Stomach (tissue), 9 donors: ENCODE measurements around the gene EMC1. TPM values are rescaled to one million over a fixed set of nuclear protein-coding genes. Genes with fewer than 3 reads are reported as not detected.
"Not testable (repeated sequence)": the region's sequence is repeated elsewhere in the genome, so short reads cannot be mapped to it uniquely, and the experiment has no call there.

Experiments used
- DNase-seq, 2 donors: peaks; one replicate each; pipeline versions ENCODE4 v3.0.0 to v3.0.0-alpha.2; 2013 to 2019
- H3K27ac ChIP-seq, 5 donors: fragments of 200-600 bp in 4 of 5; sonication (generic) in 4 of 5; one replicate each; pipeline ENCODE4 v1.5.1; 2013 to 2019; ENCODE audit warnings: mild to moderate bottlenecking in 1 of 5, moderate library complexity in 1 of 5
- H3K27me3 ChIP-seq, 3 donors: fragments of 200-600 bp; sonication (generic); one replicate each; pipeline ENCODE4 v1.5.1; 2017 to 2019; ENCODE audit warnings: mixed run types in 1 of 3
- H3K36me3 ChIP-seq, 4 donors: fragments of 200-600 bp; sonication (generic); 1 replicate in 3 of 4; 2 replicates in 1 of 4; pipeline ENCODE4 v1.5.1; 2016 to 2019
- H3K4me1 ChIP-seq, 4 donors: fragments of 200-600 bp; sonication (generic); one replicate each; pipeline ENCODE4 v1.5.1; 2016 to 2019
- H3K4me3 ChIP-seq, 4 donors: fragments of 200-600 bp; sonication (generic) in 3 of 4; one replicate each; pipeline ENCODE4 v1.5.1; 2016 to 2019; ENCODE audit warnings: mild to moderate bottlenecking in 1 of 4
- H3K9me3 ChIP-seq, 4 donors: fragments of 200-600 bp; sonication (generic); one replicate each; pipeline ENCODE4 v1.5.1; 2016 to 2019
- CTCF ChIP-seq, 7 experiments: fragments of 450-650 bp in 4 of 7; fragments of 200-600 bp in 3 of 7; sonication (generic) in 3 of 7; IDR thresholded peaks; one replicate each; pipeline ENCODE4 v1.5.1; 2016 to 2019; ENCODE audit warnings: antibody characterized with exemption in 7 of 7, control low read depth in 2 of 7, mild to moderate bottlenecking in 1 of 7
- EP300 ChIP-seq: sonication (generic); formaldehyde crosslinking; IDR thresholded peaks from one replicate; pipeline ENCODE4 v1.6.1; 2017; ENCODE audit warnings: antibody characterized with exemption
- POLR2A ChIP-seq, 4 donors: fragments of 450-650 bp; IDR thresholded peaks; one replicate each; pipeline ENCODE4 v1.6.1; 2016; ENCODE audit warnings: antibody characterized with exemption in 4 of 4, control low read depth in 2 of 4, mild to moderate bottlenecking in 1 of 4, moderate library complexity in 1 of 4
- POLR2AphosphoS5 ChIP-seq, 3 donors: sonication (generic); formaldehyde crosslinking; IDR thresholded peaks; one replicate each; pipeline ENCODE4 v1.6.1; 2016; ENCODE audit warnings: antibody characterized with exemption in 3 of 3
- WGBS, 5 donors: extraction: QIAGEN DNeasy Blood & Tissue Kit in 3 of 5; methylation state at CpG; one replicate each; pipeline versions ENCODE4 v1.1.5 to v1.1.7; 2013 to 2018; 5-methylcytosine and 5-hydroxymethylcytosine counted together
- intact Hi-C: fragments of 100-400 bp; cut with DNase I; formaldehyde crosslinking; loops from one replicate; pipeline ENCODE4 v1.15.1; 2023; ENCODE audit warnings: low total_unique reads
- polyA plus RNA-seq, 3 donors: library from polyadenylated mRNA; stranded (reverse); fragments of 200-250 nt; gene quantifications; one replicate each; pipeline ENCODE4 v1.2.3, GENCODE V29; 2013
- total RNA-seq, 5 donors: library from RNA; depleted of rRNA; stranded (reverse); fragments of >200 nt; gene quantifications; one replicate each; pipeline versions ENCODE4 v1.1.0 to v1.2.3, GENCODE V29; 2014 to 2016
- donor health status: healthy with polysubstance abuse.
- donor health status: Bipolar disorder and iron deficiency.
- donor health status: healthy.

The EMC1 gene
- total and polyA plus RNA-seq, 8 donors, result 4.5 to 94.1 (median 34.4) TPM

- H3K36me3 ChIP-seq, result peaks cover 59 to 100% (median 100%) of the 10 kb centered on the region in 4 donors
- peaks cover 0 to 8% (median 0%) of the 10 kb centered on the region in 4 donors for H3K4me1 ChIP-seq
- H3K27me3 ChIP-seq, result no peaks in the 10 kb centered on the region
- no peak overlapping the region for H3K27ac ChIP-seq
- H3K4me3 ChIP-seq, result no peak overlapping the region
- DNase-seq, result no peak
- 78 to 89% (median 83%) methylated on average over 2 of the region's 2 CpGs for WGBS, 5 donors
- TF ChIP-seq POLR2A (IDR thresholded peaks at IDR 0.05), result no peak
- TF ChIP-seq POLR2AphosphoS5 (IDR thresholded peaks at IDR 0.05), result no peak
- no peak for TF ChIP-seq EP300
- TF ChIP-seq CTCF (IDR thresholded peaks at IDR 0.05), result no peak
- intact Hi-C loops, result no loop called here
- H3K9me3 ChIP-seq, result no peaks in the 10 kb centered on the region
These were observed 65.3 kb downstream of the EMC1 start for GRCh38 chr1:19186001-19186400.

- Histone ChIP-seq H3K4me3 (no peak overlapping the region), H3K27me3 (no peaks in the 10 kb centered on the region), H3K36me3 (peaks cover 68 to 99% (median 98%) of the 10 kb centered on the region in 4 donors), H3K27ac (no peak overlapping the region), H3K4me1 (no peaks in the 10 kb centered on the region), H3K9me3 (no peaks in the 10 kb centered on the region)
- DNase-seq, result no peak
- intact Hi-C loops, result no loop called here
- WGBS, 5 donors, result 96 to 100% (median 98%) methylated on average over 5 of the region's 5 CpGs
- TF ChIP-seq POLR2AphosphoS5 (IDR thresholded peaks at IDR 0.05), result no peak
- TF ChIP-seq POLR2A (IDR thresholded peaks at IDR 0.05), result no peak
- TF ChIP-seq EP300, result no peak
- no peak for TF ChIP-seq CTCF (IDR thresholded peaks at IDR 0.05)
These were observed 69.1 kb downstream of the EMC1 start for GRCh38 chr1:19182223-19182622.

- H3K27me3 ChIP-seq, H3K27ac ChIP-seq, DNase-seq, H3K4me3 ChIP-seq, intact Hi-C loops, H3K9me3 ChIP-seq, H3K4me1 ChIP-seq: not testable (repeated sequence)
- peaks cover 69 to 99% (median 98%) of the 10 kb centered on the region in 4 donors for H3K36me3 ChIP-seq
- 88 to 92% (median 90%) methylated on average over 8 of the region's 8 CpGs for WGBS, 5 donors
These were observed 71.1 kb downstream of the EMC1 start for GRCh38 chr1:19180265-19180657.

GRCh38 chr1:19179597-19180264 lies 71.6 kb downstream of the EMC1 start:
- 68 to 86% (median 81%) methylated on average over 8 of the region's 8 CpGs for WGBS, 5 donors
- no peaks in the 10 kb centered on the region for H3K27me3 ChIP-seq
- peak in 1 of 2 donors; percentile 70 for DNase-seq
- H3K36me3 ChIP-seq, result peaks cover 69 to 99% (median 98%) of the 10 kb centered on the region in 4 donors
- H3K27ac ChIP-seq, result no peak overlapping the region
- no peaks in the 10 kb centered on the region for H3K4me1 ChIP-seq
- TF ChIP-seq POLR2A (IDR thresholded peaks at IDR 0.05) (no peak), CTCF (IDR thresholded peaks at IDR 0.05) (peak in 2 of 7 experiments; percentile 13 to 33), EP300 (no peak), POLR2AphosphoS5 (IDR thresholded peaks at IDR 0.05) (no peak)
- H3K4me3 ChIP-seq, result no peak overlapping the region
- intact Hi-C loops, result no loop called here
- H3K9me3 ChIP-seq, result no peaks in the 10 kb centered on the region

- WGBS, 5 donors, result 43 to 57% (median 47%) methylated on average over 5 of the region's 5 CpGs
- no peaks in the 10 kb centered on the region for H3K4me1 ChIP-seq
- no peak overlapping the region for H3K27ac ChIP-seq
- intact Hi-C loops, result no loop called here
- peak in 1 of 2 donors; percentile 6 for DNase-seq
- H3K27me3 ChIP-seq, result no peaks in the 10 kb centered on the region
- TF ChIP-seq CTCF (IDR thresholded peaks at IDR 0.05), result no peak
- no peak for TF ChIP-seq EP300
- TF ChIP-seq POLR2A (IDR thresholded peaks at IDR 0.05), result no peak
- TF ChIP-seq POLR2AphosphoS5 (IDR thresholded peaks at IDR 0.05), result no peak
- no peaks in the 10 kb centered on the region for H3K9me3 ChIP-seq
- H3K36me3 ChIP-seq, result peaks cover 69 to 99% (median 98%) of the 10 kb centered on the region in 4 donors
- no peak overlapping the region for H3K4me3 ChIP-seq
These were observed 72.5 kb downstream of the EMC1 start for GRCh38 chr1:19178734-19179398.
